GM19438 (cell line): Measurements from ENCODE around the gene ST6GAL1.
A peak's percentile ranks its signal among the peaks of the same experiment; 100 is the strongest.

Experiments
- ATAC-seq: cut with Tn5 transposase; IDR thresholded peaks from one replicate; pipeline ENCODE4 v1.9.1; 2021; ENCODE audit warnings: low read depth; ENCODE audit not compliant: unreplicated experiment

ST6GAL1 gene

GRCh38 chr3:186915806-186916796, 14.2 kb upstream of the ST6GAL1 start:
- ATAC-seq, result no peak

GRCh38 chr3:186917512-186918312, 12.6 kb upstream of the ST6GAL1 start:
- no peak for ATAC-seq

- no peak for ATAC-seq
These were observed 10.0 kb upstream of the ST6GAL1 start for GRCh38 chr3:186920301-186920700.

- no peak for ATAC-seq
These were observed 9.5 kb upstream of the ST6GAL1 start for GRCh38 chr3:186920796-186921195.

- ATAC-seq, result no peak
These were observed 8.7 kb upstream of the ST6GAL1 start for GRCh38 chr3:186921578-186921977.

GRCh38 chr3:186922224-186922623, 8.1 kb upstream of the ST6GAL1 start:
- no peak for ATAC-seq

- no peak for ATAC-seq
These were observed 7.5 kb upstream of the ST6GAL1 start for GRCh38 chr3:186922790-186923189.

- ATAC-seq, result no peak
These were observed 7.1 kb upstream of the ST6GAL1 start for GRCh38 chr3:186923241-186923640.

- no peak for ATAC-seq
These were observed 4.5 kb upstream of the ST6GAL1 start for GRCh38 chr3:186925826-186926225.

- ATAC-seq, result no peak
These were observed 1.1 kb upstream of the ST6GAL1 start for GRCh38 chr3:186929186-186929585.

- ATAC-seq, result no peak
These were observed 641 bp upstream of the ST6GAL1 start for GRCh38 chr3:186929685-186930084.

GRCh38 chr3:186930641-186931531, 560 bp downstream of the ST6GAL1 start:
- ATAC-seq, result peak; percentile 63

- peak; percentile 59 for ATAC-seq
These were observed 1.4 kb downstream of the ST6GAL1 start for GRCh38 chr3:186931532-186932280.

GRCh38 chr3:186932281-186933181, 2.2 kb downstream of the ST6GAL1 start:
- ATAC-seq, result no peak

GRCh38 chr3:186933816-186934215, 3.5 kb downstream of the ST6GAL1 start:
- ATAC-seq, result no peak

GRCh38 chr3:186935133-186935532, 4.8 kb downstream of the ST6GAL1 start:
- no peak for ATAC-seq

GRCh38 chr3:186937017-186937875, 6.9 kb downstream of the ST6GAL1 start:
- ATAC-seq, result no peak

- ATAC-seq, result no peak
These were observed 8.4 kb downstream of the ST6GAL1 start for GRCh38 chr3:186938716-186939115.
